ENCODE data around the gene FAM153A.
"Not testable (repeated sequence)": the region's sequence is repeated elsewhere in the genome, so short reads cannot be mapped to it uniquely, and the experiment has no call there.

- TF ChIP-seq CTCF (IDR thresholded peaks at IDR 0.05); ZFX (IDR thresholded peaks at IDR 0.05; ENCODE audit: borderline replicate concordance): not testable (repeated sequence)
Observed at GRCh38 chr5:177812160-177812743, 29.6 kb upstream of the FAM153A start.
